Fibroblast of the aortic adventitia (primary cell): ENCODE results near the gene GRIA1. TPM values are rescaled to one million over a fixed set of nuclear protein-coding genes. Genes with fewer than 3 reads are reported as not detected.

Experiments
- DNase-seq: peaks from one replicate; pipeline ENCODE4 v3.0.0-alpha.2; 2010; ENCODE audit warnings: low read depth
- H3K4me3 ChIP-seq: 2 replicates; pipeline ENCODE4 v1.5.1; 2011; ENCODE audit warnings: low read depth, mild to moderate bottlenecking, control low read depth, low read length, moderate library complexity
- total RNA-seq: library from RNA; depleted of rRNA; stranded (reverse); fragments of >200 nt; gene quantifications from 2 replicates; pipeline ENCODE4 v1.2.3, GENCODE V29; 2012; ENCODE audit warnings: low replicate concordance
- TF ChIP-seq, protein P1 (sequence below): IDR thresholded peaks from 2 replicates; pipeline ENCODE4 v1.5.1; 2011; ENCODE audit warnings: mild to moderate bottlenecking, low read length, control low read depth, inconsistent platforms; ENCODE audit not compliant: insufficient read depth

The GRIA1 gene
- total RNA-seq, 1 donor = 1.2 TPM

GRCh38 chr5:153555420-153556114 is 65.1 kb downstream of the GRIA1 start:
- H3K4me3 ChIP-seq = no peak overlapping the region
- DNase-seq = no peak
- TF ChIP-seq, protein P1, sequence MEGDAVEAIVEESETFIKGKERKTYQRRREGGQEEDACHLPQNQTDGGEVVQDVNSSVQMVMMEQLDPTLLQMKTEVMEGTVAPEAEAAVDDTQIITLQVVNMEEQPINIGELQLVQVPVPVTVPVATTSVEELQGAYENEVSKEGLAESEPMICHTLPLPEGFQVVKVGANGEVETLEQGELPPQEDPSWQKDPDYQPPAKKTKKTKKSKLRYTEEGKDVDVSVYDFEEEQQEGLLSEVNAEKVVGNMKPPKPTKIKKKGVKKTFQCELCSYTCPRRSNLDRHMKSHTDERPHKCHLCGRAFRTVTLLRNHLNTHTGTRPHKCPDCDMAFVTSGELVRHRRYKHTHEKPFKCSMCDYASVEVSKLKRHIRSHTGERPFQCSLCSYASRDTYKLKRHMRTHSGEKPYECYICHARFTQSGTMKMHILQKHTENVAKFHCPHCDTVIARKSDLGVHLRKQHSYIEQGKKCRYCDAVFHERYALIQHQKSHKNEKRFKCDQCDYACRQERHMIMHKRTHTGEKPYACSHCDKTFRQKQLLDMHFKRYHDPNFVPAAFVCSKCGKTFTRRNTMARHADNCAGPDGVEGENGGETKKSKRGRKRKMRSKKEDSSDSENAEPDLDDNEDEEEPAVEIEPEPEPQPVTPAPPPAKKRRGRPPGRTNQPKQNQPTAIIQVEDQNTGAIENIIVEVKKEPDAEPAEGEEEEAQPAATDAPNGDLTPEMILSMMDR = no peak

DNA sequence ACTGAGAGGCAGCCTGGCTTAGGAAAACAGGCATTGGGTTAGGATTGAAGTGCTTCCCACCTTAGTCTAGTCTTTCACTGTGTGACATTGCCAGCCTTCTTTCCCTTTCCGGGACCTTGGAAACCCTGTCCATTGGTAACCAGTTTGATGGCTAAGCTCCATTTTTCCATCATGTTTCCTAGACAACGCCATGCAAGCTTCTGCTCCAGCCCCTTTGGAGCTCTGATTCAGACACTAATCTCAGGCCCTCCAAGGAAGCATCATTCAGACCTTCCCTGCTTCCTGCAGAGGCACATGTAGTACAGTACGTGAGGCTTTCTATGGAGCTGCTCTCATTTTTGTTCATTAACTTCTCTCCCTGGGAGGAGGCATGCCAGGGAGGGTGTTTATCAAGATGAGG is 68.5 kb downstream of the GRIA1 start:
- H3K4me3 ChIP-seq = no peak overlapping the region
- DNase-seq = no peak
- TF ChIP-seq, protein P1 = no peak

- no peak overlapping the region for H3K4me3 ChIP-seq
- TF ChIP-seq, protein P1 = no peak
- DNase-seq = peak; percentile 89
Observed at GRCh38 chr5:153559926-153560325, 69.5 kb downstream of the GRIA1 start.

- no peak overlapping the region for H3K4me3 ChIP-seq
- TF ChIP-seq, protein P1 = no peak
- peak; percentile 63 for DNase-seq
Observed at GRCh38 chr5:153562189-153562588, 71.7 kb downstream of the GRIA1 start.

GRCh38 chr5:153565822-153566221 is 75.4 kb downstream of the GRIA1 start:
- TF ChIP-seq, protein P1 = no peak
- DNase-seq = peak; percentile 69
- H3K4me3 ChIP-seq = no peak overlapping the region

DNA sequence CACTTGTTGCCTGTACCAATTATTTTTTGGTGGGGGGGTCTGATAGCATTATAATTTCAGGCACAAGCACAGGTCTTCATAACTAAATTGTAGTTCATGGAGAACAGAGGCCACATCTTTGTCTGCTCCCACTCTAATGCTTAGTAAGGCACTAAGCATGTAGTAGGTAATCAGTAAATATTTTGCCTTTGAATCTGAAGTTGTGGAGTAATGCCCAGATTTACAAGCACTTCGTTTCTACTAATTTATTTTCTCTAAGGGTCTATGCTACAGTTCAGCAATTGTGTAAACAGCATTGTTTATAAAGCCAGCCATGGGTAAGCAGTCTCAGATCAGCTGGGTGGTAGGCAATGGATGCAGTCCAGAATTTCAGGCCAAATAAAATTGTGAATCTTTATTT is 78.6 kb downstream of the GRIA1 start:
- DNase-seq = no peak
- TF ChIP-seq, protein P1 = no peak
- H3K4me3 ChIP-seq = no peak overlapping the region

GRCh38 chr5:153571162-153571561 is 80.7 kb downstream of the GRIA1 start:
- TF ChIP-seq, protein P1 = no peak
- no peak overlapping the region for H3K4me3 ChIP-seq
- peak; percentile 32 for DNase-seq
